ENCODE results near the gene CCR3. TPM values are rescaled to one million over a fixed set of nuclear protein-coding genes. Genes with fewer than 3 reads are reported as not detected.

The CCR3 gene
- total RNA-seq, 1 experiment from 2014 or later = 0.22 TPM

GRCh38 chr3:46222435-46223161, 19.7 kb upstream of the CCR3 start:
- no peaks in the 10 kb centered on the region for H3F3A ChIP-seq (ENCODE audit: low read length, unreplicated experiment)
- ATAC-seq (no peak), DNase-seq (no peak)
- H3K9me3 ChIP-seq (ENCODE audit: low read length) = peaks cover 8% of the 10 kb centered on the region; the same call in 1 of the 2 replicates
- no peak overlapping the region for H3K4me2 ChIP-seq (ENCODE audit: low read length)
- CTCF ChIA-PET = no interaction called here
- no peak overlapping the region for H3K27ac ChIP-seq (ENCODE audit: low read length)
- no peaks in the 10 kb centered on the region for H3K79me2 ChIP-seq (ENCODE audit: low read length)
- peaks cover under 1% of the 10 kb centered on the region; the same call in 1 of the 2 replicates for H3K4me1 ChIP-seq (ENCODE audit: insufficient read depth, low read length)
- H3K36me3 ChIP-seq (ENCODE audit: low read depth, low read length) = no peaks in the 10 kb centered on the region; the same call in 1 of the 2 replicates
- no peak overlapping the region for H2AFZ ChIP-seq (ENCODE audit: low read length)
- no TSS peak for BruUV-seq (replicated peaks)
- TF ChIP-seq EZH2 (IDR thresholded peaks at IDR 0.05; ENCODE audit: low read length, unreplicated experiment) (no peak), CTCF (conservative IDR thresholded peaks at IDR 0.05; ENCODE audit: low read depth, low read length) (no peak), EZH2phosphoT487 (IDR thresholded peaks at IDR 0.05; ENCODE audit: borderline replicate concordance, low read length) (no peak)
- no peak overlapping the region for H3K4me3 ChIP-seq (ENCODE audit: low read length)
- intact Hi-C loops (cut with micrococcal nuclease) = no loop called here
- H4K20me1 ChIP-seq (ENCODE audit: low read length) = no peaks in the 10 kb centered on the region
- POLR2A ChIA-PET (ENCODE audit: unreplicated experiment) = no interaction called here
- no peaks in the 10 kb centered on the region for H3K9me2 ChIP-seq (replicated peaks; ENCODE audit: low read length)
- H3K27me3 ChIP-seq (ENCODE audit: low read length) = no peaks in the 10 kb centered on the region
- H3K9ac ChIP-seq (ENCODE audit: low read length) = no peak overlapping the region

GRCh38 chr3:46228260-46229242, 13.7 kb upstream of the CCR3 start:
- Histone ChIP-seq H3K27me3 (ENCODE audit: low read length) (no peaks in the 10 kb centered on the region), H3K4me3 (ENCODE audit: low read length) (no peak overlapping the region), H4K20me1 (ENCODE audit: low read length) (no peaks in the 10 kb centered on the region), H3K9me3 (ENCODE audit: low read length) (peaks cover 8% of the 10 kb centered on the region; the same call in 1 of the 2 replicates), H3K9me2 (replicated peaks; ENCODE audit: low read length) (no peaks in the 10 kb centered on the region), H3K4me1 (ENCODE audit: insufficient read depth, low read length) (peaks cover 14% of the 10 kb centered on the region), H3K9ac (ENCODE audit: low read length) (no peak overlapping the region), H2AFZ (ENCODE audit: low read length) (no peak overlapping the region), H3K4me2 (ENCODE audit: low read length) (peak overlapping the region; percentile 26), H3K36me3 (ENCODE audit: low read depth, low read length) (no peaks in the 10 kb centered on the region; the same call in 1 of the 2 replicates), H3F3A (ENCODE audit: low read length, unreplicated experiment) (no peaks in the 10 kb centered on the region), H3K27ac (ENCODE audit: low read length) (no peak overlapping the region), H3K79me2 (ENCODE audit: low read length) (no peaks in the 10 kb centered on the region)
- intact Hi-C loops (cut with micrococcal nuclease) = loop anchor here (5.0 kb wide), 1 partner anchor 139 kb away; no protein-coding TSS in a partner anchor
- ChIA-PET CTCF (interaction anchor here (0.7 kb wide), 1 partner anchor 63 kb away, joined by 4 read pairs; no protein-coding TSS in a partner anchor), POLR2A (ENCODE audit: unreplicated experiment) (no interaction called here)
- ATAC-seq (peak; percentile 68), DNase-seq (peak; percentile 87)
- BruUV-seq (replicated peaks) = no TSS peak
- TF ChIP-seq EZH2 (IDR thresholded peaks at IDR 0.05; ENCODE audit: low read length, unreplicated experiment) (no peak), CTCF (conservative IDR thresholded peaks at IDR 0.05; ENCODE audit: low read depth, low read length) (0 out of 2 replicates have a peak, but pooled peaks have one; percentile 26), EZH2phosphoT487 (IDR thresholded peaks at IDR 0.05; ENCODE audit: borderline replicate concordance, low read length) (no peak)
